Fibroblast of mammary gland (primary cell): ENCODE measurements around the gene HOXB2.
A peak's percentile ranks its signal among the peaks of the same experiment; 100 is the strongest.

Experiments used
- DNase-seq: peaks from one replicate; pipeline ENCODE4 v3.0.0-alpha.2; 2010; ENCODE audit warnings: low read depth
- H3K4me3 ChIP-seq: 2 replicates; pipeline ENCODE4 v1.5.1; 2011; ENCODE audit warnings: low read depth, mild to moderate bottlenecking, low read length, moderate library complexity; ENCODE audit not compliant: control insufficient read depth
- TF ChIP-seq, protein P1 (sequence below): conservative IDR thresholded peaks from 2 replicates; pipeline ENCODE4 v1.5.1; 2011; ENCODE audit warnings: low read depth, low read length, inconsistent platforms; ENCODE audit not compliant: control insufficient read depth, insufficient read depth

HOXB2 gene

DNA sequence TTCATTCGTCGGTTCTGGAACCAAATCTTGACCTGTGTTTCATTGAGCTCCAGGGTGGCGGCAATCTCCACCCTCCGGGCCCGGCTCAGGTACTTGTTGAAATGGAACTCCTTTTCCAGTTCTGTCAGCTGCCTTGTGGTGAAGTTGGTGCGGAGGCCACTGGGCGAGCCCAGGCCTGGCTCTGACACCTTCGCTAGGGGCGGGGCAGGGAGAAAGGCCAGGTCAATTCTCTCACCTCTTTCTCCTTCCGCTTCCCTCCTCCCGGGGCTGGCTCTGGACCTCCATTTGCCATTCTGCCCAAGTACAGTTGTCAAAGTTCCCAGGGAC lies 15.3 kb downstream of the HOXB2 start:
- no peak for DNase-seq
- no peak overlapping the region for H3K4me3 ChIP-seq
- TF ChIP-seq, protein P1, sequence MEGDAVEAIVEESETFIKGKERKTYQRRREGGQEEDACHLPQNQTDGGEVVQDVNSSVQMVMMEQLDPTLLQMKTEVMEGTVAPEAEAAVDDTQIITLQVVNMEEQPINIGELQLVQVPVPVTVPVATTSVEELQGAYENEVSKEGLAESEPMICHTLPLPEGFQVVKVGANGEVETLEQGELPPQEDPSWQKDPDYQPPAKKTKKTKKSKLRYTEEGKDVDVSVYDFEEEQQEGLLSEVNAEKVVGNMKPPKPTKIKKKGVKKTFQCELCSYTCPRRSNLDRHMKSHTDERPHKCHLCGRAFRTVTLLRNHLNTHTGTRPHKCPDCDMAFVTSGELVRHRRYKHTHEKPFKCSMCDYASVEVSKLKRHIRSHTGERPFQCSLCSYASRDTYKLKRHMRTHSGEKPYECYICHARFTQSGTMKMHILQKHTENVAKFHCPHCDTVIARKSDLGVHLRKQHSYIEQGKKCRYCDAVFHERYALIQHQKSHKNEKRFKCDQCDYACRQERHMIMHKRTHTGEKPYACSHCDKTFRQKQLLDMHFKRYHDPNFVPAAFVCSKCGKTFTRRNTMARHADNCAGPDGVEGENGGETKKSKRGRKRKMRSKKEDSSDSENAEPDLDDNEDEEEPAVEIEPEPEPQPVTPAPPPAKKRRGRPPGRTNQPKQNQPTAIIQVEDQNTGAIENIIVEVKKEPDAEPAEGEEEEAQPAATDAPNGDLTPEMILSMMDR = no peak

DNA sequence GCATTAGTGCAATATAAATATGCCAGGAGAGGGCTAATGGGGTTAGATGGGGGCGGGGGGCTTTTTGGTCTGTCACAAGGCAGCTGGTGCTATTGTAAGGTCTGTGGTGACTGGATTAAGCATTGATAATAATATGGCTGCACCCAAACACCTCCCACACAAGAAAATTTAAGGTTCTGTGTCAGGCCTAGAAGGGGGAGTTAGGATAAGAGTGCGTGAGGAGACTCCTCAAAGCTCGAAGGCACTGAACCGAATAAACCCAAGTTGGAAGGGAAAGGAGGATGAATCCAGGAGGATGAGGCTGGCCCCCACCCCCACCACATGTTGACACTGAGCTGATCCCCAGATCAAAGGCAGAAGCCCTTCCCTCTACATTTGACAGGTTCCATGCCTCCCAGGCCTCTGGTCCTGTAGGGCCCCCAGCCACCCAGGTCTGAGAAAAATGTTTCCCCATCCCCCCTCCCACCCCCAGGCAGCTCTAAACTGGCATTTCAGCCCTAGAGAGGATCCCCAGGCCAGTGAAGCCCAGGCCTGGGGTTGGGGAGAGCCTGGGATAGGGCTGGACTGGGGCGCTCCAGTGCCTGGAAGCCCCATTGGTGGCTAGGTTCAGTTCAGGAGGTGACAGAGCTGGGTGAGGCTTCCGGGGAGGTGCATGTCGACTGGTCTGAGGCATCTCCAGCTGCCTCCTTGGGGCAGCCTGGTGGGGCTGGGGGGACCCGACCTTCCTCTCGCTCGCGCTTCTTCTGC lies 15.8 kb downstream of the HOXB2 start:
- no peak overlapping the region for H3K4me3 ChIP-seq
- TF ChIP-seq, protein P1 = no peak
- DNase-seq = no peak

DNA sequence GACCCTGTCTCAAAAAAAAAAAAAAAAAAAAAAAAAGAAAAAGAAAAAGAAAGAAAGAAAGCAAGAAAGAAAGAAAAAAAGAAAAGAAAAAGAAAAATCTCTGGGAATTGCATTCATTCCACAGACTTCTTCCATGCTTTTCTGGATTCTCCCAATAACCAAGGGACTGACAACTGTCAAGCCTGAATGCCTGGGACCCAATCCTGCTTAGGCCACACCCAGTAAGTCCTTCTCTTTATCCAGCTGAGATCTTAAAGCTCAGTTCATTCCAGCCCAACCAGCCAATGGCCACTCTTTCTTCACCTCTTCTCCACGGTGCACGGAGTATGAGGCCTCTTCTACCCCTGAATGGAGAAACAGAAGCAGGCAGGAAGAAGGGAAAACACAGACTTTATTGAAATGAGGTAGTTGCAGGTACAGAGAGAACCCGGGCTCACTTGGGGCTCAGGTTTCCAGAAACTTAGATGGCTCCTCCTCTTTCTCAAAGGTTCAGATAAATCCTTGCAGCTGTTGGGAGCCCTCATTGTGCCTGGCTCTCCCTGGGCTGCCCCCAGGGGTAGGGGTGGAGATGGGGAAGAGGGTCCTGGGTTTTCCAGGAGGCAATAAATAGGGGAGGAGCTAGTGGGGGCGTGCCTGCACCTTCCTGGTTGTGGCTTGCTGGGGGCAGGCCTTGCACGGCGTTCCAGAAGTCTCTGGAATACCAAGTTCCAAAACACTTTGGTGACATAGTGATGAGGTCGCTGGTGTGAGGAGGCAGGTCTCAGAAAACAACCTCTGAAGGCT lies 16.6 kb downstream of the HOXB2 start:
- no peak overlapping the region for H3K4me3 ChIP-seq
- no peak for DNase-seq
- TF ChIP-seq, protein P1 = no peak

DNA sequence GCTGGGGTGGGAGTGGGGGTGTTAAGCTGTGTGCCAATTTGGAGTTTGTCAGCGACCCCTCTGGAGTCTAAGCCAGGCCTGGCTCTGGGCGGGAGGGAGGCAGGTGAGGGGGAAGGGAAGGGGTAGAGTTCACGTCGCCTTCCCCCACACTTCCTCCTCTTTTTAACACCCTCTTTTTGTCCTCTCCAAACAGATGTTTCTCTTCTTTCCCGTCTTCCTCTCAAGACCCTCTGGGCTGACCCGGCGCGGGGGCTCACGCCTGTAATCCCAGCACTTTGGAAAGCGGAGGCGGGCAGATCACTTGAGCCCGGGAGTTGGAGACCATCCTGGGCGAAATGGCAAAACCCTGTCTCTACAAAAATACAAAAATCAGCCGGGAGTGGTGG lies 17.4 kb downstream of the HOXB2 start:
- TF ChIP-seq, protein P1 = no peak
- H3K4me3 ChIP-seq = no peak overlapping the region
- no peak for DNase-seq

DNA sequence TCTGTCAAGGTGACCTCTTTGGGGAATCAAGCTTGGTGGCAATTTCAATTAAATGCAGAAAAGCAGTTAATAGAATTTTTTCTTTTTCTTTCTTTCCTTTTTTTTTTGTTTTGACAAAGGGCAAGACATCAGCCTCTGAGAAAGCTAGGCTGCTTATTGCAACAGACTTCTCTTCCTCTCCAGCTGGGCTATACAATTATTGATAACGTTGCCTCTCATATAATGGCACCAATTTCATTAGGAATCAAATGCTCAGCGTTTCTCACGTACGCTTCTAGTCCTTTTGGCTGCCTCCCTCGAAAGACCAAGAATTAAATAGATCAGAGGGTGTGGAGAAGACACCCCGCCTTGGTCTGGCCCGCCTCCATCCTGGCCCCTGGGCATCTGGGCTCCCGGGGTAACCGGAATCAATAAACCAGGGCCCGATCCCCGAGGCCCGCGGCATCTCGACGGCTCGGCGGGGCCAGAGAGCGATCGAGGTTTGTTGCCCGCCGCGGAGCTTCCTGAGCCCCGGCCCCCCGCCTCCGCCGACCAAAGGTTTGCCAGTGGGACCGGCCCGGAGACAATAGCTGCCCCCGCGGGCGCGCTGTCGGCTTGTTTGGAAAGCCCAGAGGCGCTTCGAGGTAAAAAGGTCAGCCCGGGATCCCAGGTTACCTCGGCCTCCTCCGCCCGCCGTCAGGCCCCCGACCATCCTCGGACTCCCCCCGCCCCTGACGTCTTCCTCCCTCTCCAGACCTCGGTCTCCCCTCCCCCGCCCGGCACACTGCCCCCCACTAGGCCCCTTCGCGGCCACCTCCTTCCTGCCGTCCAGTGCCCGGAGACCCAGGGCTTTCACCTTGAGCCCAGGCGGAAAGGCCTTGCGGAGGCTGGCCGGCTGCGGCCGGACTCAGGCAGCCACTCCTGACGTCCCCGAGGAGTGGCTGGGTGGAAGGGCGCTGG lies 18.0 kb downstream of the HOXB2 start:
- no peak for DNase-seq
- TF ChIP-seq, protein P1 = no peak
- no peak overlapping the region for H3K4me3 ChIP-seq

DNA sequence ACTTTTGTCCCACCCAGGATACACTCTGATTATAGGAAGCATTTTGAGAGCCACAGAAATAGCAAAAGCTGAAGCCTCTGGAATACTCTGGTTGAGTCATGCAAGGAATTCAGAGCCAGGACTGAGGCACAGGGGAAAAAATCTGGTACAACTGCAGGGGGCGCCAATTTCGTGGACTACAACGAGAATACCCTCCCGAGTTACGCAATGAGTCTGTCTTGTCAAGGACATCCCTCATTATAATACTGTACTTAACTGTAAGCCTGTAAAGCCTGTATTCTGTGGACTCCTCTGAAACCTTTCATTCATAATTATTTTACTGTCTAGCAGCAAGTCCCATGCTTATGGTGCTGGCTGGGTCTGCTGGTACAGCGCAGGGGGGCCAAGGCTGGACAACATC lies 21.9 kb downstream of the HOXB2 start:
- TF ChIP-seq, protein P1 = peak; percentile 48
- DNase-seq = no peak
- no peak overlapping the region for H3K4me3 ChIP-seq
